ENCODE measurements around the gene PRAMEF8. TPM values are rescaled to one million over a fixed set of nuclear protein-coding genes. Genes with fewer than 3 reads are reported as not detected.

PRAMEF8 gene
- total and polyA plus RNA-seq, 4 donors: not detected

Small RNAs within 50 kb of the gene (small RNA-seq; reads per million reads assigned to genes)
- not detected for gene RNU6-771P

Other genes with a start within 250 kb of the PRAMEF8 start
- gene PRAMEF27, start 228.6 kb downstream of the PRAMEF8 start, total RNA-seq: not detected
- not detected for gene PRAMEF27, start 228.6 kb downstream of the PRAMEF8 start, polyA plus RNA-seq
- not detected for gene HNRNPCL3, start 224.4 kb downstream of the PRAMEF8 start, total RNA-seq
- gene HNRNPCL3, start 224.4 kb downstream of the PRAMEF8 start, polyA plus RNA-seq: not detected
- gene PRAMEF25, start 214.4 kb downstream of the PRAMEF8 start, total RNA-seq: not detected
- gene PRAMEF25, start 214.4 kb downstream of the PRAMEF8 start, polyA plus RNA-seq: not detected
- gene HNRNPCL2, start 168.3 kb downstream of the PRAMEF8 start, total RNA-seq: not detected
- gene HNRNPCL2, start 168.3 kb downstream of the PRAMEF8 start, polyA plus RNA-seq: not detected
- gene PRAMEF26, start 129.1 kb downstream of the PRAMEF8 start, total RNA-seq: not detected
- not detected for gene PRAMEF26, start 129.1 kb downstream of the PRAMEF8 start, polyA plus RNA-seq
- not detected for gene HNRNPCL4, start 119.5 kb downstream of the PRAMEF8 start, total RNA-seq
- gene HNRNPCL4, start 119.5 kb downstream of the PRAMEF8 start, polyA plus RNA-seq: not detected
- gene PRAMEF9, start 113.3 kb downstream of the PRAMEF8 start, total RNA-seq: not detected
- not detected for gene PRAMEF9, start 113.3 kb downstream of the PRAMEF8 start, polyA plus RNA-seq
- gene PRAMEF13, start 83.7 kb downstream of the PRAMEF8 start, total RNA-seq: not detected
- gene PRAMEF13, start 83.7 kb downstream of the PRAMEF8 start, polyA plus RNA-seq: not detected
- not detected for gene PRAMEF18, start 59.0 kb downstream of the PRAMEF8 start, total RNA-seq
- not detected for gene PRAMEF18, start 59.0 kb downstream of the PRAMEF8 start, polyA plus RNA-seq
- gene PRAMEF5, start 30.9 kb downstream of the PRAMEF8 start, total RNA-seq: not detected
- gene PRAMEF5, start 30.9 kb downstream of the PRAMEF8 start, polyA plus RNA-seq: not detected
- gene PRAMEF33, start 18.4 kb upstream of the PRAMEF8 start, total RNA-seq: under 1 TPM in 1 of 2 donors, not detected in 1; 0.17 TPM
- gene PRAMEF33, start 18.4 kb upstream of the PRAMEF8 start, polyA plus RNA-seq: under 1 TPM in 1 of 2 donors, not detected in 1; 0.12 TPM
- not detected for gene PRAMEF15, start 30.4 kb upstream of the PRAMEF8 start, total RNA-seq
- not detected for gene PRAMEF15, start 30.4 kb upstream of the PRAMEF8 start, polyA plus RNA-seq
- not detected for gene PRAMEF14, start 62.0 kb upstream of the PRAMEF8 start, total RNA-seq
- gene PRAMEF14, start 62.0 kb upstream of the PRAMEF8 start, polyA plus RNA-seq: not detected
- not detected for gene PRAMEF19, start 86.8 kb upstream of the PRAMEF8 start, total RNA-seq
- not detected for gene PRAMEF19, start 86.8 kb upstream of the PRAMEF8 start, polyA plus RNA-seq
- gene PRAMEF17, start 104.5 kb upstream of the PRAMEF8 start, total RNA-seq: not detected
- not detected for gene PRAMEF17, start 104.5 kb upstream of the PRAMEF8 start, polyA plus RNA-seq
- not detected for gene PRAMEF20, start 125.3 kb upstream of the PRAMEF8 start, total RNA-seq
- not detected for gene PRAMEF20, start 125.3 kb upstream of the PRAMEF8 start, polyA plus RNA-seq
- not detected for gene LRRC38, start 228.9 kb upstream of the PRAMEF8 start, total RNA-seq
- not detected for gene LRRC38, start 228.9 kb upstream of the PRAMEF8 start, polyA plus RNA-seq

Measured in liver (tissue), 5 donors.